Upper lobe of left lung (tissue), 6 donors: ENCODE data around the gene KRTAP10-5. TPM values are rescaled to one million over a fixed set of nuclear protein-coding genes. Genes with fewer than 3 reads are reported as not detected.
A peak's percentile ranks its signal among the peaks of the same experiment; 100 is the strongest.

Source experiments
- ATAC-seq, 2 donors: fragments of 200-7000 bp; cut with Tn5 transposase; one replicate each; pipeline ENCODE4 v1.9.1; 2022; ENCODE audit warnings: mild to moderate bottlenecking in 2 of 2, moderate library complexity in 2 of 2; ENCODE audit not compliant: low FRiP score in 2 of 2
- DNase-seq, 2 donors: peaks; one replicate each; pipeline ENCODE4 v3.0.0-alpha.2; 2019 to 2020
- H3K27ac ChIP-seq, 4 donors: fragments of 200-600 bp; sonication (generic); one replicate each; pipeline ENCODE4 v1.5.1; 2016 to 2019
- H3K27me3 ChIP-seq, 4 donors: fragments of 200-600 bp; sonication (generic); one replicate each; pipeline ENCODE4 v1.5.1; 2017 to 2019
- H3K36me3 ChIP-seq, 4 donors: fragments of 200-600 bp; sonication (generic); one replicate each; pipeline ENCODE4 v1.5.1; 2016 to 2019
- H3K4me1 ChIP-seq, 4 donors: fragments of 200-600 bp; sonication (generic); one replicate each; pipeline ENCODE4 v1.5.1; 2018 to 2019
- H3K4me3 ChIP-seq, 4 donors: fragments of 200-600 bp; sonication (generic); one replicate each; pipeline ENCODE4 v1.5.1; 2017 to 2019; ENCODE audit warnings: mild to moderate bottlenecking in 2 of 4, moderate library complexity in 1 of 4
- H3K9me3 ChIP-seq, 4 donors: fragments of 200-600 bp; sonication (generic); one replicate each; pipeline ENCODE4 v1.5.1; 2018 to 2019
- CTCF ChIP-seq, 6 experiments: fragments of 450-650 bp in 4 of 6; fragments of 200-600 bp in 2 of 6; sonication (generic) in 2 of 6; IDR thresholded peaks; one replicate each; pipeline ENCODE4 v1.5.1; 2016 to 2019; ENCODE audit warnings: antibody characterized with exemption in 6 of 6
- EP300 ChIP-seq, 4 donors: sonication (generic); formaldehyde crosslinking; IDR thresholded peaks; one replicate each; pipeline ENCODE4 v1.5.1; 2017; ENCODE audit warnings: antibody characterized with exemption in 4 of 4, control low read depth in 2 of 4
- POLR2A ChIP-seq, 4 donors: fragments of 450-650 bp; IDR thresholded peaks; one replicate each; pipeline ENCODE4 v1.5.1; 2016 to 2017; ENCODE audit warnings: antibody characterized with exemption in 4 of 4, mild to moderate bottlenecking in 2 of 4
- POLR2AphosphoS5 ChIP-seq, 2 donors: sonication (generic); formaldehyde crosslinking; IDR thresholded peaks; one replicate each; pipeline ENCODE4 v1.5.1; 2017; ENCODE audit warnings: antibody characterized with exemption in 2 of 2
- WGBS, 2 donors: methylation state at CpG; one replicate each; pipeline ENCODE4 v1.1.5; 2017 to 2018; 5-methylcytosine and 5-hydroxymethylcytosine counted together
- total RNA-seq, 6 donors: library from RNA; depleted of rRNA in 4 of 6; stranded (reverse); fragments of >200 nt in 4 of 6; gene quantifications; one replicate each; pipeline versions ENCODE4 v1.1.0 to v1.2.1, GENCODE V29; 2016 to 2021
- donor health status: DM: no; HTN: no; CAD: no; lungs with moderate emphysema.
- donor health status: DM: no; HTN: yes; CAD: no; lungs with severe emphysema.

KRTAP10-5 gene
- total RNA-seq, 6 donors from 2014 or later = not detected

GRCh38 chr21:44568667-44569556 is 11.5 kb downstream of the KRTAP10-5 start:
- H3K27ac ChIP-seq = no peak overlapping the region
- no peaks in the 10 kb centered on the region for H3K27me3 ChIP-seq
- H3K9me3 ChIP-seq = peaks cover 0 to 11% (median 0%) of the 10 kb centered on the region in 4 donors
- peak in 1 of 2 donors; percentile 4 for ATAC-seq
- DNase-seq = no peak
- H3K4me1 ChIP-seq = no peaks in the 10 kb centered on the region
- H3K36me3 ChIP-seq = no peaks in the 10 kb centered on the region
- no peak overlapping the region for H3K4me3 ChIP-seq
- 80 to 88% methylated on average over 20 to 26 of the region's 27 CpGs for WGBS, 2 donors
- TF ChIP-seq POLR2AphosphoS5 (IDR thresholded peaks at IDR 0.05) (no peak), EP300 (IDR thresholded peaks at IDR 0.05) (no peak), CTCF (IDR thresholded peaks at IDR 0.05) (no peak), POLR2A (IDR thresholded peaks at IDR 0.05) (no peak)

GRCh38 chr21:44568261-44568660 is 12.1 kb downstream of the KRTAP10-5 start:
- no peak overlapping the region for H3K4me3 ChIP-seq
- H3K27ac ChIP-seq = no peak overlapping the region
- H3K27me3 ChIP-seq = no peaks in the 10 kb centered on the region
- no peak for DNase-seq
- peak in 1 of 2 donors; percentile 28 for ATAC-seq
- no peaks in the 10 kb centered on the region for H3K36me3 ChIP-seq
- peaks cover 0 to 11% (median 0%) of the 10 kb centered on the region in 4 donors for H3K9me3 ChIP-seq
- 65 to 92% methylated on average over 8 to 9 of the region's 12 CpGs for WGBS, 2 donors
- H3K4me1 ChIP-seq = no peaks in the 10 kb centered on the region
- TF ChIP-seq POLR2A (IDR thresholded peaks at IDR 0.05) (no peak), POLR2AphosphoS5 (IDR thresholded peaks at IDR 0.05) (no peak), CTCF (IDR thresholded peaks at IDR 0.05) (no peak), EP300 (IDR thresholded peaks at IDR 0.05) (no peak)

- 90 to 92% methylated on average over 18 of the region's 18 CpGs for WGBS, 2 donors
- no peaks in the 10 kb centered on the region for H3K36me3 ChIP-seq
- no peaks in the 10 kb centered on the region for H3K4me1 ChIP-seq
- no peaks in the 10 kb centered on the region for H3K27me3 ChIP-seq
- TF ChIP-seq POLR2AphosphoS5 (IDR thresholded peaks at IDR 0.05) (no peak), EP300 (IDR thresholded peaks at IDR 0.05) (no peak), CTCF (IDR thresholded peaks at IDR 0.05) (no peak), POLR2A (IDR thresholded peaks at IDR 0.05) (no peak)
- DNase-seq = no peak
- no peak overlapping the region for H3K4me3 ChIP-seq
- H3K27ac ChIP-seq = no peak overlapping the region
- peak in 1 of 2 donors; percentile 21 for ATAC-seq
- H3K9me3 ChIP-seq = peaks cover 0 to 11% (median under 1%) of the 10 kb centered on the region in 4 donors
Measured at GRCh38 chr21:44567481-44568171, 12.8 kb downstream of the KRTAP10-5 start.

GRCh38 chr21:44566403-44566802 is 14.0 kb downstream of the KRTAP10-5 start:
- ATAC-seq = peak in 1 of 2 donors; percentile 38
- no peak for TF ChIP-seq POLR2A (IDR thresholded peaks at IDR 0.05)
- TF ChIP-seq POLR2AphosphoS5 (IDR thresholded peaks at IDR 0.05) = no peak
- TF ChIP-seq CTCF (IDR thresholded peaks at IDR 0.05) = no peak
- H3K4me3 ChIP-seq = no peak overlapping the region
- H3K36me3 ChIP-seq = no peaks in the 10 kb centered on the region
- no peak overlapping the region for H3K27ac ChIP-seq
- WGBS, 2 donors = 71 to 75% methylated on average over 1 of the region's 1 CpG
- H3K9me3 ChIP-seq = peaks cover 0 to 8% (median 2%) of the 10 kb centered on the region in 4 donors
- H3K4me1 ChIP-seq = no peaks in the 10 kb centered on the region
- DNase-seq = no peak
- H3K27me3 ChIP-seq = no peaks in the 10 kb centered on the region
